ACHN (cell line): ENCODE data around the gene RHOT1.
"Not testable (repeated sequence)": the region's sequence is repeated elsewhere in the genome, so short reads cannot be mapped to it uniquely, and the experiment has no call there.

ENCODE experiments used
- DNase-seq: peaks from one replicate; pipeline ENCODE4 v3.0.0-alpha.2; 2015
- in situ Hi-C: cut with HindIII; loops from 2 replicates; pipeline ENCODE4 v1.10.0; 2017; ENCODE audit warnings: low sequenced_read_pairs, low pct_ligation_motif_present, low pct_unique_long_range_greater_than_20kb

RHOT1 gene

GRCh38 chr17:32142038-32142856 lies at the start of gene RHOT1:
Gene RHOT1, plus strand, starts transcription at chr17:32142502. Its CDS starts 191 bp downstream, at chr17:32142693.
- in situ Hi-C loops, result loop anchor here (25.0 kb wide), 1 partner anchor 130 kb away; the partner anchor contains the start of gene LRRC37B
- DNase-seq, result peak; percentile 97

- in situ Hi-C loops, result no loop called here
Observed at GRCh38 chr17:32099686-32100085, 42.6 kb upstream of the RHOT1 start.

GRCh38 chr17:32100323-32100722 lies 42.0 kb upstream of the RHOT1 start:
- in situ Hi-C loops, DNase-seq: not testable (repeated sequence)

More at GRCh38 chr17:32099686-32100085, 42.6 kb upstream of the RHOT1 start:
- no peak for DNase-seq

- in situ Hi-C loops, result no loop called here
- no peak for DNase-seq
Observed at GRCh38 chr17:32100971-32101631, 41.2 kb upstream of the RHOT1 start.

- no peak for DNase-seq
- in situ Hi-C loops, result no loop called here
Observed at GRCh38 chr17:32102172-32102571, 40.1 kb upstream of the RHOT1 start.

- DNase-seq, result no peak
- in situ Hi-C loops, result no loop called here
Observed at GRCh38 chr17:32102646-32103186, 39.6 kb upstream of the RHOT1 start.

- DNase-seq, result no peak
- in situ Hi-C loops, result no loop called here
Observed at GRCh38 chr17:32103476-32104113, 38.7 kb upstream of the RHOT1 start.

GRCh38 chr17:32104158-32104557 lies 38.1 kb upstream of the RHOT1 start:
- DNase-seq, result no peak
- in situ Hi-C loops, result no loop called here

GRCh38 chr17:32106471-32106981 lies 35.8 kb upstream of the RHOT1 start:
- in situ Hi-C loops, DNase-seq: not testable (repeated sequence)

- in situ Hi-C loops, DNase-seq: not testable (repeated sequence)
Observed at GRCh38 chr17:32107194-32107593, 35.1 kb upstream of the RHOT1 start.

- no peak for DNase-seq
- in situ Hi-C loops, result no loop called here
Observed at GRCh38 chr17:32110596-32110995, 31.7 kb upstream of the RHOT1 start.

- in situ Hi-C loops, result no loop called here
Observed at GRCh38 chr17:32111141-32111771, 31.0 kb upstream of the RHOT1 start.

GRCh38 chr17:32112416-32112815 lies 29.9 kb upstream of the RHOT1 start:
- DNase-seq, result no peak
- in situ Hi-C loops, result no loop called here

More at GRCh38 chr17:32111141-32111771, 31.0 kb upstream of the RHOT1 start:
- peak; percentile 32 for DNase-seq

- in situ Hi-C loops, result no loop called here
Observed at GRCh38 chr17:32114536-32114935, 27.8 kb upstream of the RHOT1 start.

GRCh38 chr17:32115546-32115945 lies 26.8 kb upstream of the RHOT1 start:
- in situ Hi-C loops, result not testable (repeated sequence)

More at GRCh38 chr17:32114536-32114935, 27.8 kb upstream of the RHOT1 start:
- no peak for DNase-seq

GRCh38 chr17:32116937-32117336 lies 25.4 kb upstream of the RHOT1 start:
- in situ Hi-C loops, result no loop called here
- no peak for DNase-seq

More at GRCh38 chr17:32115546-32115945, 26.8 kb upstream of the RHOT1 start:
- DNase-seq, result not testable (repeated sequence)

- DNase-seq, result no peak
- in situ Hi-C loops, result no loop called here
Observed at GRCh38 chr17:32117399-32117798, 24.9 kb upstream of the RHOT1 start.

- in situ Hi-C loops, DNase-seq: not testable (repeated sequence)
Observed at GRCh38 chr17:32118088-32118487, 24.2 kb upstream of the RHOT1 start.
